ENCODE results near the gene SNUPN. TPM values are rescaled to one million over a fixed set of nuclear protein-coding genes. Genes with fewer than 3 reads are reported as not detected.

SNUPN gene
- total and polyA plus RNA-seq, 2 of the 8 experiments (the other 6 are each of a cell fraction or from before 2014, with no cell fraction given): 13.3 to 28.2 TPM

- no peak overlapping the region for H3K27ac ChIP-seq (ENCODE audit: low read depth, low read length)
- no peak for FAIRE-seq
- no peak for DNase-seq (ENCODE audit: low read depth in 1 of 2, low spot score in 2 of 2)
- no peak overlapping the region for H2BK20ac ChIP-seq (ENCODE audit: low read length)
- no peak overlapping the region for H3K18ac ChIP-seq (ENCODE audit: extremely low read depth, low read length)
- no peak overlapping the region for H2BK5ac ChIP-seq (ENCODE audit: low read depth, low read length)
- peaks cover 6 to 26% (median 14%) of the 10 kb centered on the region in 4 experiments for H3K36me3 ChIP-seq (ENCODE audit: control insufficient read depth in 2 of 4, insufficient read depth in 4 of 4, low read length in 3 of 4)
- no peak overlapping the region for H3K56ac ChIP-seq (replicated peaks; ENCODE audit: insufficient read length, low read depth, low read length)
- WGBS, 2 experiments (ENCODE audit: extremely low coverage in 1 of 2, insufficient coverage in 1 of 2, insufficient read length in 1 of 2, insufficient replicate concordance in 2 of 2, low coverage in 1 of 2, low lambda C conversion rate in 2 of 2, missing lambda C conversion rate in 1 of 2): 95% methylated on average over 7 of the region's 7 CpGs; no CpG with 5 or more reads in 1 of the 2 experiments
- peaks cover 0 to under 1% (median 0%) of the 10 kb centered on the region in 4 experiments; a peak in 1 of 7 replicates for H3K4me1 ChIP-seq (replicated peaks in 1 of 4; ENCODE audit: control insufficient read depth in 3 of 4, insufficient read depth in 4 of 4, low read length in 3 of 4)
- no peak overlapping the region for H2AK5ac ChIP-seq (ENCODE audit: low read depth, low read length)
- no peak overlapping the region for H4K91ac ChIP-seq (replicated peaks; ENCODE audit: insufficient read length, low read length)
- H3K27me3 ChIP-seq (replicated peaks in 1 of 4; ENCODE audit: control insufficient read depth in 3 of 4, extremely low read depth in 1 of 4, insufficient read depth in 3 of 4, low read length in 3 of 4): no peaks in the 10 kb centered on the region
- H2AFZ ChIP-seq (ENCODE audit: low read length): no peak overlapping the region
- no peak overlapping the region for H2BK12ac ChIP-seq (ENCODE audit: low read depth, low read length)
- TF ChIP-seq SIN3A (conservative IDR thresholded peaks at IDR 0.05 in 1 of 2, IDR thresholded peaks at IDR 0.05 in 1 of 2; ENCODE audit: low read depth in 1 of 2, low read length in 2 of 2) (no peak), HDAC2 (IDR thresholded peaks at IDR 0.05; ENCODE audit: borderline replicate concordance in 1 of 2, low read depth in 2 of 2, low read length in 2 of 2) (no peak), CBX5 (IDR thresholded peaks at IDR 0.05; ENCODE audit: low read depth, low read length) (no peak), RAD21 (IDR thresholded peaks at IDR 0.05 in 1 of 2, conservative IDR thresholded peaks at IDR 0.05 in 1 of 2; ENCODE audit: low read depth in 2 of 2, low read length in 2 of 2) (no peak), POU5F1 (IDR thresholded peaks at IDR 0.05; ENCODE audit: low read depth, low read length) (no peak)
- no peak overlapping the region for H4K5ac ChIP-seq (ENCODE audit: insufficient read length, low read depth, low read length)
- H3K4me3 ChIP-seq (ENCODE audit: extremely low read depth in 1 of 4, insufficient read depth in 2 of 4, low read depth in 3 of 4, low read length in 4 of 4): no peak overlapping the region
- no peaks in the 10 kb centered on the region for H3K79me2 ChIP-seq (ENCODE audit: control insufficient read depth in 1 of 2, insufficient read depth in 2 of 2, low read length in 2 of 2)
- H3K14ac ChIP-seq (ENCODE audit: insufficient read length): no peak overlapping the region
- H3K23me2 ChIP-seq (ENCODE audit: low read depth, low read length): peaks cover 1% of the 10 kb centered on the region
- no peak overlapping the region for H3K4ac ChIP-seq (replicated peaks; ENCODE audit: insufficient read length, low read depth, low read length)
- CTCF ChIA-PET (ENCODE audit: partially characterized antibody): interaction anchor here (1.0 to 2.8 kb wide), 8 partner anchors 12 to 112 kb away, joined by 3 to 13 read pairs (median 4); no protein-coding TSS in a partner anchor
- no peaks in the 10 kb centered on the region for H4K20me1 ChIP-seq (replicated peaks in 1 of 2; ENCODE audit: control insufficient read depth in 1 of 2, insufficient read depth in 2 of 2, low read length in 2 of 2)
- H3K79me1 ChIP-seq (ENCODE audit: low read depth, low read length): no peaks in the 10 kb centered on the region; the same call in 1 of the 2 replicates
- no peak overlapping the region; the same call in 1 of the 2 replicates for H4K8ac ChIP-seq (ENCODE audit: extremely low read depth, insufficient read depth, low read length)
- POLR2A ChIA-PET (ENCODE audit: partially characterized antibody): interaction anchor here (0.5 to 2.0 kb wide), 3 partner anchors 9 to 285 kb away, joined by 3 to 6 read pairs (median 4); partner anchors contain the start of genes COMMD4 and IMP3
- H2BK15ac ChIP-seq (ENCODE audit: low read length): no peak overlapping the region
- H3K23ac ChIP-seq (ENCODE audit: insufficient read length): no peak overlapping the region
- H3K4me2 ChIP-seq (ENCODE audit: insufficient read depth in 1 of 2, low read depth in 2 of 2, low read length in 2 of 2): no peak overlapping the region
- H3K9me3 ChIP-seq (ENCODE audit: insufficient read depth in 2 of 2, low read depth in 1 of 2, low read length in 1 of 2): no peaks in the 10 kb centered on the region
- no peak overlapping the region for H3K9ac ChIP-seq (replicated peaks in 1 of 4; ENCODE audit: extremely low read depth in 1 of 4, low read depth in 3 of 4, low read length in 3 of 4)
- H2BK120ac ChIP-seq (replicated peaks; ENCODE audit: low read depth, low read length): no peak overlapping the region
Measured at GRCh38 chr15:75620841-75621391, 4.6 kb downstream of the SNUPN start.

Measured in H1 (cell line).